Hepatocyte (in vitro differentiated cells): ENCODE results near the gene SCN1B.
"Not testable (repeated sequence)": the region's sequence is repeated elsewhere in the genome, so short reads cannot be mapped to it uniquely, and the experiment has no call there.

Source experiments
- EZH2 ChIP-seq: fragments of 200-600 bp; sonication (generic); IDR thresholded peaks from 2 replicates; pipeline ENCODE4 v1.6.1; 2016; ENCODE audit warnings: antibody characterized with exemption, mild to moderate bottlenecking, borderline replicate concordance
- TF ChIP-seq, protein P1 (sequence below): fragments of 200-600 bp; sonication (generic); IDR thresholded peaks from 2 replicates; pipeline ENCODE4 v1.5.1; 2016; ENCODE audit warnings: antibody characterized with exemption, mild to moderate bottlenecking; ENCODE audit not compliant: poor library complexity

DNA sequence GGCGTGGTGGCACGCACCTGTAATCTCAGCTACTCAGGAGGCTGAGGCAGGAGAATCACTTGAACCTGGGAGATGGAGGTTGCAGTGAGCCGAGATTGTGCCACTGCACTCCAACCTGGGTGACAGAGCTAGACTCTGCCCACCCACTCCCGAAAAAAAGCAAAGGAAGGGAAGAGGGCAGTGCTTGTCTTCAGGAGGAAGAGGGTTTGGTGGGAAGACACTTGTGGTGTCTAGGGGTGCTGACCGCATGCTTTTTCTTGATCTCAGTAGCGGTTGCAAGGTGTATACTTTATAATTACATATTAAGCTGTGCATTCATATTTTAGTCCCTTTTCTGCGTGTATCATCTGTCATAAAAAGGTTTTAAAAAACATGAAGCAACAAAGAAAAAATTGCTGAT lies 37.7 kb upstream of the SCN1B start:
- TF ChIP-seq, protein P1, sequence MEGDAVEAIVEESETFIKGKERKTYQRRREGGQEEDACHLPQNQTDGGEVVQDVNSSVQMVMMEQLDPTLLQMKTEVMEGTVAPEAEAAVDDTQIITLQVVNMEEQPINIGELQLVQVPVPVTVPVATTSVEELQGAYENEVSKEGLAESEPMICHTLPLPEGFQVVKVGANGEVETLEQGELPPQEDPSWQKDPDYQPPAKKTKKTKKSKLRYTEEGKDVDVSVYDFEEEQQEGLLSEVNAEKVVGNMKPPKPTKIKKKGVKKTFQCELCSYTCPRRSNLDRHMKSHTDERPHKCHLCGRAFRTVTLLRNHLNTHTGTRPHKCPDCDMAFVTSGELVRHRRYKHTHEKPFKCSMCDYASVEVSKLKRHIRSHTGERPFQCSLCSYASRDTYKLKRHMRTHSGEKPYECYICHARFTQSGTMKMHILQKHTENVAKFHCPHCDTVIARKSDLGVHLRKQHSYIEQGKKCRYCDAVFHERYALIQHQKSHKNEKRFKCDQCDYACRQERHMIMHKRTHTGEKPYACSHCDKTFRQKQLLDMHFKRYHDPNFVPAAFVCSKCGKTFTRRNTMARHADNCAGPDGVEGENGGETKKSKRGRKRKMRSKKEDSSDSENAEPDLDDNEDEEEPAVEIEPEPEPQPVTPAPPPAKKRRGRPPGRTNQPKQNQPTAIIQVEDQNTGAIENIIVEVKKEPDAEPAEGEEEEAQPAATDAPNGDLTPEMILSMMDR = not testable (repeated sequence)
- not testable (repeated sequence) for TF ChIP-seq EZH2
